ENCODE results near the gene IBA57. TPM values are rescaled to one million over a fixed set of nuclear protein-coding genes. Genes with fewer than 3 reads are reported as not detected.

Gene IBA57
- total RNA-seq, 2 donors from 2014 or later = 11.0 to 16.9 TPM

DNA sequence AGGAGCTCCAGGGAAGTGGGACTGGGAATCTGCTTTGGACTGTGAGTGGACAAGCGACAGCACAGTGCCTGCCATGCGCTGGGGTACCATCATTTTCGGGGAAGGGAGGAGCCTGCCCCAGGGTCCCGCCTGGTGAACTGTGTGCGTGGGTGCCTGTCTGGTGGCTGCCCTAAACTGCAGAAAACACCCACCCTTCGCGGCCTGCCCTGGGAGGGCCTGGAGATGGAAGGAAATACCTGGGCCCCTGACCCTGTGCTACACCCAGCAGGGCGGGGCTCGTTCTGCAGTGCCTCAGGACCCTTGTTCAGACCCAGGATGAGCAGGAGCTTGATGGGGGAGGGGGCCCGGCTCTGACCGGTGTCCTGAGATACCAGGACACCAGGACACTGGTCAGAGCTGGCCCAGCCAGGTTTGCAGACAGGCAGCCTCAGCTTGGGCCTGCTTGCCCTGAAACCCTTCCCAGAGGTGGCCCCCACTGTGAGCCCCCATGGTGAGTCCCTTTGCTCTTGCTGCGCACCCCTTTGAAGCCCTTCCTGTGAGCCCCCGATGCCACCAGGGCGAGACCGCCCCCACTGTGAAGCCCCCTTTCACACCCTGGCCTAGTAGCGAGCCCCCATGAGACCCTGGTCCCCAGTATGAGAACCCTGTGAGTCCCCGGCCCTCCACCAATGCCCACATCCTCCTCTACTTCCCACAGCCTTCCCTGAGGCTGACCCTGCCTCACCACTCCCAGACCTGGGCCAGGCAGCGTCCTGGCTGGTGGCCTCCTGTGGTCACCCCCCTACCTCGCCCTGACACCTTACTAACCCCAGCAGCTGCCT lies 13.3 kb upstream of the IBA57 start:
- no peak for DNase-seq
- Histone ChIP-seq H3K9ac (ENCODE audit: low read depth in 2 of 2, low read length in 2 of 2) (no peak overlapping the region), H3K9me3 (no peaks in the 10 kb centered on the region), H3K36me3 (no peaks in the 10 kb centered on the region), H3K4me1 (no peaks in the 10 kb centered on the region), H3K4me3 (no peak overlapping the region), H3K27ac (no peak overlapping the region), H3K27me3 (no peaks in the 10 kb centered on the region)
- TF ChIP-seq, protein P1, sequence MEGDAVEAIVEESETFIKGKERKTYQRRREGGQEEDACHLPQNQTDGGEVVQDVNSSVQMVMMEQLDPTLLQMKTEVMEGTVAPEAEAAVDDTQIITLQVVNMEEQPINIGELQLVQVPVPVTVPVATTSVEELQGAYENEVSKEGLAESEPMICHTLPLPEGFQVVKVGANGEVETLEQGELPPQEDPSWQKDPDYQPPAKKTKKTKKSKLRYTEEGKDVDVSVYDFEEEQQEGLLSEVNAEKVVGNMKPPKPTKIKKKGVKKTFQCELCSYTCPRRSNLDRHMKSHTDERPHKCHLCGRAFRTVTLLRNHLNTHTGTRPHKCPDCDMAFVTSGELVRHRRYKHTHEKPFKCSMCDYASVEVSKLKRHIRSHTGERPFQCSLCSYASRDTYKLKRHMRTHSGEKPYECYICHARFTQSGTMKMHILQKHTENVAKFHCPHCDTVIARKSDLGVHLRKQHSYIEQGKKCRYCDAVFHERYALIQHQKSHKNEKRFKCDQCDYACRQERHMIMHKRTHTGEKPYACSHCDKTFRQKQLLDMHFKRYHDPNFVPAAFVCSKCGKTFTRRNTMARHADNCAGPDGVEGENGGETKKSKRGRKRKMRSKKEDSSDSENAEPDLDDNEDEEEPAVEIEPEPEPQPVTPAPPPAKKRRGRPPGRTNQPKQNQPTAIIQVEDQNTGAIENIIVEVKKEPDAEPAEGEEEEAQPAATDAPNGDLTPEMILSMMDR (IDR thresholded peaks at IDR 0.05) = no peak
- intact Hi-C loops (cut with DNase I) = no loop called here

DNA sequence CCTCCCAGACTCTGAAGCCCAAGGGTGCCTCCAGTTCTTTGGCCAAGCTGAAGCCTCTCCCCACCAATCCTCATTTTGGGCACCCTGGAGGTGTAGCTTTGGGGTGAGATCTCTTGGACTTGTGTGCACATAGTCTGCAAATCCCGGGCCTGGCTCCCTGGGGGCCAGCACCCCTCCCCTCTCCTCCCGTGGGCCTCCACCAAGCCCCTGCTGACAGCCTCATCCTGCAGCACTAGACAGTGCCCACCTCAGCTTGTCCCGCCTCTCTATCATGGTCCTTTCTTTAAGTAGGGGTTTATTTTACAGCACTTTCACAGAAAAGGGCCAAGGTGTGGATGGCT lies 12.7 kb upstream of the IBA57 start:
- no peak for DNase-seq
- Histone ChIP-seq H3K27ac (no peak overlapping the region), H3K9me3 (no peaks in the 10 kb centered on the region), H3K4me1 (no peaks in the 10 kb centered on the region), H3K9ac (ENCODE audit: low read depth in 2 of 2, low read length in 2 of 2) (no peak overlapping the region), H3K4me3 (no peak overlapping the region), H3K36me3 (no peaks in the 10 kb centered on the region), H3K27me3 (no peaks in the 10 kb centered on the region)
- TF ChIP-seq, protein P1 (IDR thresholded peaks at IDR 0.05) = no peak
- intact Hi-C loops (cut with DNase I) = no loop called here

DNA sequence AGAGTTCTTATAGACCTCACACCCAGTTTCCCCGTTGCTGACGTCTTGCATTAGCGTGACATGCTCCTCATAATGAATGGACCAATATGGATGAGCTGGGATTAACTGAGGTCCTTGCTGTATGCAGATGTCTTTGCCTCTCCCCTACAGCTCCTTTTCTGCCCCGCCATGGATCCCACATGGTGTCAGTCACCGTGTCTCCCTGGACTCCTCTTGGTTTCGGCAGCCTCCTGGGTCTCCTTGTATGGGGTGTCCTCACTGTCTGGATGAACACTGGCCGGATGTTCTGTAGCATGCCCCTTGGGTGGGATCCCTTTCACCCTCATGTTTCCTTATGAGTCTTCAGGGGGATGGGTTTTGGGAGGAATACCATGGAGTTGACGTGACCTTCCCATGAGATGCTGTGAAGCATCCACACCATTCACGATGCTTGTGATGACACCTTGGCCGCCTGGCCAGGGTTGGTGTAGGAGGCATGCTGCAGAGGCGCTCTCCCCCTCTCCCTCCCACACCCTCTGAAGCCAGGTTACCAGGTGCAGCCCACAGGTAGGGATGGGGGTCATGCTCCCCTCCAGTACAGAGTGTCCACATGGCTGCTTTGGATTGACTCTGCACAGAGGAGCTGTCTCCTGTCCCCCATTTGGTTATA lies 11.5 kb upstream of the IBA57 start:
- no peaks in the 10 kb centered on the region for H3K9me3 ChIP-seq
- H3K9ac ChIP-seq (ENCODE audit: low read depth in 2 of 2, low read length in 2 of 2) = no peak overlapping the region
- H3K27me3 ChIP-seq = no peaks in the 10 kb centered on the region
- no peaks in the 10 kb centered on the region for H3K36me3 ChIP-seq
- no peaks in the 10 kb centered on the region for H3K4me1 ChIP-seq
- no peak overlapping the region for H3K27ac ChIP-seq
- TF ChIP-seq, protein P1 (IDR thresholded peaks at IDR 0.05) = no peak
- intact Hi-C loops (cut with DNase I) = no loop called here
- no peak for DNase-seq
- no peak overlapping the region for H3K4me3 ChIP-seq

DNA sequence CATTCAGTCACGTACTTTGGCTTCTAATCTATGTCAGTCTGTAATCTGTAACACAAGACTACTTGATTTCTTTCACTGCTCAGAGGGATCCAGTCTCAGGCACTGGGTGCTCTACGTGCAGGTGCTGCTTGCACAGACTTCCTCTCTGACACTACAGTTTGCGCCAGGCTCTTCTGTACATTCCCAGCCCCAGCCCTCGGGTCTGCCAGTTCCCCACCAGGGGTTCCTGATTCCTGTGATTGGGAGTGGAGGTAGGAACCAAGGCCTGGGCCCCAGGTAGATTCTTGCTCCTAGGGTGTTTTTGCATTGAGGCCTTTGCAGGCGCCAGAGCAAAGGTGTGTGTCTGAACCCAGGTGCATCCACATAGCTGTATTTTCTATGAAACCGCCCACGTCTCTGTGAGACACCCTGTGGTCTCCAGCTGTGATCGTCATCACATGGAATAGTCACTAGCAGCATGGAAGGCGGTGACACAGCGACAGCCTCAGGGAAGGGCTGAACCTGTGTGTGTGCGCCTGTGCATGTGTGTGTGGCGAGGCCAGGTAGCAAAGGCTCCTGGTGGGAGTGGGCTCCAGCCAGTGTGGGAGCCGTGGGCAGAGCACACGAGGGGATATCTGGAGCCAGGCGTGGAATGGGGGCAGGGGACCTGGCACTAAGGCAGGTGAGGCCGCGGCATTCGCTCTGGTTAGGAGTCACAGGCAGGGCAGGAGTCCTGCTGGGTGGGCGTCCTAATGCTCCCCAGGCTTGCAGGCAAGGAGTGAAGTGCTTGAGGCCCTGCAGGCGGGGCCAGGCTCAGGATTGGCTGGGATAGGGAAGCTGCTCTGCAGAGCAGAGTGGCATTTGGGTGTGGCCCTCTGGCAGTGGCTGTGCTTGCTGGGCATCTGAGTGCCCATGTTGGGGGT lies 10.7 kb upstream of the IBA57 start:
- H3K27ac ChIP-seq = no peak overlapping the region
- H3K4me1 ChIP-seq = no peaks in the 10 kb centered on the region
- H3K4me3 ChIP-seq = no peak overlapping the region
- H3K9ac ChIP-seq (ENCODE audit: low read depth in 2 of 2, low read length in 2 of 2) = peak overlapping the region in 1 of 2 donors; percentile 12
- H3K36me3 ChIP-seq = no peaks in the 10 kb centered on the region
- intact Hi-C loops (cut with DNase I) = no loop called here
- TF ChIP-seq, protein P1 (IDR thresholded peaks at IDR 0.05) = no peak
- DNase-seq = no peak
- H3K27me3 ChIP-seq = no peaks in the 10 kb centered on the region
- no peaks in the 10 kb centered on the region for H3K9me3 ChIP-seq
